Activated CD4-positive, CD25-positive, alpha-beta regulatory T cell treated with anti-CD3 and anti-CD28 coated beads, Interleukin-2, amount 50 U/mL, for 72 hours (primary cell): ENCODE data around the gene PPP1R13B.

Experiments
- DNase-seq: peaks from one replicate; pipeline ENCODE4 v3.0.0; 2021

The PPP1R13B gene

GRCh38 chr14:103773521-103773920 lies 73.9 kb downstream of the PPP1R13B start:
- no peak for DNase-seq

- no peak for DNase-seq
These were observed 75.2 kb downstream of the PPP1R13B start for GRCh38 chr14:103772078-103772712.

- no peak for DNase-seq
These were observed 76.5 kb downstream of the PPP1R13B start for GRCh38 chr14:103770902-103771301.

DNA sequence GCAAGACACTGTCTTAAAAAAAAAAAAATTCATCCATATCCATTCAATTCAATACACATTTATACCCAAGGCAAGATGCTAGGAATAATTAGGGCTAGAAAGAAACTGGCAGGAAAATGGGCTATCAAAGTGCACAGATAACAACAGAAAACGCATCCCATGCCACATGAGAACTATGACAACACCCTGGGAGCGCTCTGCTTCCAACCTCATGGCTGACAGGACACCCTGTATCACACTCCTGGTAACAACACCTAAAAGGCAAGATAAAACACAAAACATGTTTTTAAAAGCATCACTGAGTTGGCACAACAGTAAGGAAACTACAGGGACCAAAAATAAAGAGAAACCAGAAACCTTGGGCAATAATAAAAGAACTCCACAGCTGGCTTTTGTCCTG lies 76.9 kb downstream of the PPP1R13B start:
- DNase-seq = no peak

- no peak for DNase-seq
These were observed 80.0 kb downstream of the PPP1R13B start for GRCh38 chr14:103767336-103767894.

DNA sequence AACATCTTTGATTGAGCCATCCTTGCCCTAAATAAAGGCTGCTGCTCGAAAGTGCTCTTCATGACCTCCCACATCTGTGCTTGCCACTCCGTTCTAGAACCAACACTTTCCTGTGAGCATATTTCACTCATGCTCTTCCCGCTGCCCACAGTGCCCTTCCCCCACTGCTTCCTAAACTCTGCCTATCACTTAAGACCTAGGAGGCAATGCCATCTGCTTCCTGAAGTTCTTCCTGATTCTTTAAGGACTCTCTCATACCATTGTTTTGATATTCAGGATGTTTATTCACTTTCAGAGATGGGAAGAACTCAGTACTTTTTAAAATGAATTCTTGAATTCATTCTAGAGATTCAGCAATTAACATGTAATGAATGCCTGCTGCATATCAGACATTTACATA lies 81.8 kb downstream of the PPP1R13B start:
- DNase-seq = no peak

- no peak for DNase-seq
These were observed 83.5 kb downstream of the PPP1R13B start for GRCh38 chr14:103763730-103764488.

GRCh38 chr14:103762541-103762940 lies 84.8 kb downstream of the PPP1R13B start:
- DNase-seq = no peak

DNA sequence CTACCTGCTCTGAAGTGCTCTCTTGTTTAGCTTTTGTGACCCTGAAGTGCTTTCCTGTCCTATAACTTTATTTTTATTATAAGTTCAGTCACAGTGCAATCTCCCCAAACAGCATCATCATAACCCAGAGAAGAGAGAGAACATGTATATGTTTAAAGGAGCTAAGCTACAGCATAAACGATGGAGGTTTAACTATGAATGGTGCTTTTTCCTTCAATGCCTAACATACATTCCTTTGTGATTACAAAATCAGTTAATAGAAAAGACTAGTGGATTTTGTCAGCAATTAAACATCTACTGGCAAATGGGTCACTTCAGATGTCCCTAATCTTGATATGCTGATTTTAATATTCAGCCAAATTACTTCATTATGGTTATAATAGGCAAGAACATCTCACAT lies 85.3 kb downstream of the PPP1R13B start:
- DNase-seq = no peak

- no peak for DNase-seq
These were observed 89.2 kb downstream of the PPP1R13B start for GRCh38 chr14:103758059-103758776.

DNA sequence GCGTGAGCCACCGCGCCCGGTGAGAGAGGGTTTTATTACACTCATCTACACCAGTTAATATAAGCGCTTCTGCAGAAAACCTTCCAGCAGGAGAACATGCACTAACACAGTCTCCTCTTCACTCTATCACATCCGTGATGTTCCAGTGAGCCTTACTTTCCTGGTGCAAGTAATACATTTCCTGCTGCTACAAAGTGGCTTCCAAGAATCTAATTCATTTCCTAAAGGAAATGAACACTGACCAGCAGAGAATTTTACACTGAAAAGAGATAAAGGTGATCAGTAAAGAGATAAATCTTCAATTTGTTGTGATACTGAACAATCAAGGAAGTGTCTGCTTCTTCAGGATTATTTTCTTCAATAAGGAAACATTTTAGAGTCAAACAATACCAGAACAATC lies 92.3 kb downstream of the PPP1R13B start:
- DNase-seq = no peak

DNA sequence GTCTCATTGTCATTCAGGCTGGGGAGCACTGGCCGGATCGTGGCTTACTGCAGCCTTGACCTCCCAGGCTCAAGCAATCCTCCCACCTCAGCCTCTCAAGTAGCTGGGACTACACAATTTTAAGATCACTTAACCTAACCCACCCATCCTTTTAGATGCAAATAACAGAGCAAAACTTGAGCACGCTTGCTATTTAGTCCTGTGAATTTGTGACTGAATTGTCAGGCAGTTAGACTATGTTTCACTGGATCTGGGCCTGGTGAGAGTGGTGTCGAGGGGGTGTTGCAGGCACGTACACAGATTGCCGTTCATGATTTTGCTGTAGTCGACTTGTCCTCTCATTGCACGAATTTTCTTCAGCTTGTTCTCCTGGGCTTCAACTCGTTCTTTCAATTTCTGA lies 93.6 kb downstream of the PPP1R13B start:
- DNase-seq = no peak

GRCh38 chr14:103749860-103750259 lies 97.5 kb downstream of the PPP1R13B start:
- DNase-seq = no peak

DNA sequence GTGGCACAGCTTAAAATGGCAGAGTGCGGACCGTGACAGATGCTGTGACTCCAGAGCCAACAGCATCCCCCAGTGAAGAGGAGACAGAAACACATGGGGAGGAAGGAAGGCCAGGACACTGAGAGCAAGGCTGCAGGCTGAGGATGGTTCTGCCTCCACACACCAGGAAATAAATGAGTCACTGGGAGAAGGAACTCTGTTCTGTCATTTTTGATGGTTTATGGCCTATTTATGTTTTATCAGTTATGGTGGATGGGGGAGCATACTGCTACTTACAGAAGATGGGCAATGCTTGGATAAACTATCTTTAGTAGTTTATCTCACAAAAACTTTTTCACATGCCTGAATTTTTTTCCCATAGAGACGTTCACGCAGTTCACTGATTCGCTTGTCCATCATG lies 97.9 kb downstream of the PPP1R13B start:
- DNase-seq = no peak

- no peak for DNase-seq
These were observed 98.9 kb downstream of the PPP1R13B start for GRCh38 chr14:103748534-103748857.

DNA sequence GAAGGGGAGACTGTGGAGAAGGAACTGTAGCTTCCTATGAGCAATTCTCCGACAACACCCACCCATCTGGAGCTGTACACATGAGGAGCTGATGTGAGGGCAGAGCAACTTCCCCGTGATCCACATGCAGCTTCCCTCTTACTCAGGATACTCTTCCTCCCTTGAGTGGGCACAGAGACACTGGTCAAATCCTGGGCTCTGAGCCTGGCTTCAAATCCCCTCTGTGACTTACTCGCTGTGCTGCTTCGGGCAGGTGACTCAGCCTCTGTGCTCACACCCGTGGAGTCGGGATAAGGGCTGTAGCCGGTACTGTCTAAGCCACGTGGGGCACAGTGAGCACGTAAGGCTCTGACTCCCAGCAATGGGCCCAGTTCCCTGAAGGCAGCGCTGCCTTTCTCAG lies 100.7 kb downstream of the PPP1R13B start:
- DNase-seq = no peak

- DNase-seq = no peak
These were observed 102.0 kb downstream of the PPP1R13B start for GRCh38 chr14:103745424-103745823.

- DNase-seq = no peak
These were observed 102.6 kb downstream of the PPP1R13B start for GRCh38 chr14:103744621-103745395.

- DNase-seq = no peak
These were observed 103.7 kb downstream of the PPP1R13B start for GRCh38 chr14:103743691-103744090.

GRCh38 chr14:103742499-103743255 lies 104.7 kb downstream of the PPP1R13B start:
- no peak for DNase-seq

GRCh38 chr14:103741876-103742275 lies 105.5 kb downstream of the PPP1R13B start:
- DNase-seq = no peak

- no peak for DNase-seq
These were observed 106.2 kb downstream of the PPP1R13B start for GRCh38 chr14:103740991-103741689.
